Stomach (tissue), 9 donors: ENCODE data around the gene ERGIC3. TPM values are rescaled to one million over a fixed set of nuclear protein-coding genes. Genes with fewer than 3 reads are reported as not detected.

Source experiments
- DNase-seq, 2 donors: peaks; one replicate each; pipeline versions ENCODE4 v3.0.0 to v3.0.0-alpha.2; 2013 to 2019
- H3K27ac ChIP-seq, 5 donors: fragments of 200-600 bp in 4 of 5; sonication (generic) in 4 of 5; one replicate each; pipeline ENCODE4 v1.5.1; 2013 to 2019; ENCODE audit warnings: mild to moderate bottlenecking in 1 of 5, moderate library complexity in 1 of 5
- H3K27me3 ChIP-seq, 3 donors: fragments of 200-600 bp; sonication (generic); one replicate each; pipeline ENCODE4 v1.5.1; 2017 to 2019; ENCODE audit warnings: mixed run types in 1 of 3
- H3K36me3 ChIP-seq, 4 donors: fragments of 200-600 bp; sonication (generic); 1 replicate in 3 of 4; 2 replicates in 1 of 4; pipeline ENCODE4 v1.5.1; 2016 to 2019
- H3K4me1 ChIP-seq, 4 donors: fragments of 200-600 bp; sonication (generic); one replicate each; pipeline ENCODE4 v1.5.1; 2016 to 2019
- H3K4me3 ChIP-seq, 4 donors: fragments of 200-600 bp; sonication (generic) in 3 of 4; one replicate each; pipeline ENCODE4 v1.5.1; 2016 to 2019; ENCODE audit warnings: mild to moderate bottlenecking in 1 of 4
- H3K9me3 ChIP-seq, 4 donors: fragments of 200-600 bp; sonication (generic); one replicate each; pipeline ENCODE4 v1.5.1; 2016 to 2019
- CTCF ChIP-seq, 7 experiments: fragments of 450-650 bp in 4 of 7; fragments of 200-600 bp in 3 of 7; sonication (generic) in 3 of 7; IDR thresholded peaks; one replicate each; pipeline ENCODE4 v1.5.1; 2016 to 2019; ENCODE audit warnings: antibody characterized with exemption in 7 of 7, control low read depth in 2 of 7, mild to moderate bottlenecking in 1 of 7
- EP300 ChIP-seq: sonication (generic); formaldehyde crosslinking; IDR thresholded peaks from one replicate; pipeline ENCODE4 v1.6.1; 2017; ENCODE audit warnings: antibody characterized with exemption
- POLR2A ChIP-seq, 4 donors: fragments of 450-650 bp; IDR thresholded peaks; one replicate each; pipeline ENCODE4 v1.6.1; 2016; ENCODE audit warnings: antibody characterized with exemption in 4 of 4, control low read depth in 2 of 4, mild to moderate bottlenecking in 1 of 4, moderate library complexity in 1 of 4
- POLR2AphosphoS5 ChIP-seq, 3 donors: sonication (generic); formaldehyde crosslinking; IDR thresholded peaks; one replicate each; pipeline ENCODE4 v1.6.1; 2016; ENCODE audit warnings: antibody characterized with exemption in 3 of 3
- WGBS, 5 donors: extraction: QIAGEN DNeasy Blood & Tissue Kit in 3 of 5; methylation state at CpG; one replicate each; pipeline versions ENCODE4 v1.1.5 to v1.1.7; 2013 to 2018; 5-methylcytosine and 5-hydroxymethylcytosine counted together
- intact Hi-C: fragments of 100-400 bp; cut with DNase I; formaldehyde crosslinking; loops from one replicate; pipeline ENCODE4 v1.15.1; 2023; ENCODE audit warnings: low total_unique reads
- polyA plus RNA-seq, 3 donors: library from polyadenylated mRNA; stranded (reverse); fragments of 200-250 nt; gene quantifications; one replicate each; pipeline ENCODE4 v1.2.3, GENCODE V29; 2013
- total RNA-seq, 5 donors: library from RNA; depleted of rRNA; stranded (reverse); fragments of >200 nt; gene quantifications; one replicate each; pipeline versions ENCODE4 v1.1.0 to v1.2.3, GENCODE V29; 2014 to 2016
- donor health status: healthy with polysubstance abuse.
- donor health status: Bipolar disorder and iron deficiency.
- donor health status: healthy.

ERGIC3 gene
- total and polyA plus RNA-seq, 8 donors, result 32.1 to 302 (median 220) TPM

GRCh38 chr20:35592339-35592974, 50.6 kb downstream of the ERGIC3 start:
- Histone ChIP-seq H3K4me3 (no peak overlapping the region), H3K27me3 (no peaks in the 10 kb centered on the region), H3K27ac (no peak overlapping the region), H3K4me1 (no peaks in the 10 kb centered on the region), H3K9me3 (no peaks in the 10 kb centered on the region), H3K36me3 (peaks cover 0 to 5% (median 2%) of the 10 kb centered on the region in 4 donors)
- TF ChIP-seq CTCF (IDR thresholded peaks at IDR 0.05), result no peak
- TF ChIP-seq EP300, result no peak
- no peak for TF ChIP-seq POLR2AphosphoS5 (IDR thresholded peaks at IDR 0.05)
- no peak for TF ChIP-seq POLR2A (IDR thresholded peaks at IDR 0.05)
- DNase-seq, result no peak
- 5 to 38% (median 21%) methylated on average over 2 of the region's 2 CpGs for WGBS, 5 donors
- intact Hi-C loops, result no loop called here

GRCh38 chr20:35595456-35595855, 53.6 kb downstream of the ERGIC3 start:
- Histone ChIP-seq H3K36me3 (peaks cover 0 to 7% (median 2%) of the 10 kb centered on the region in 4 donors), H3K27ac (no peak overlapping the region), H3K4me3 (no peak overlapping the region), H3K4me1 (peaks cover 1 to 8% (median 2%) of the 10 kb centered on the region in 4 donors), H3K9me3 (no peaks in the 10 kb centered on the region), H3K27me3 (peaks cover 0 to 18% (median 3%) of the 10 kb centered on the region in 3 donors)
- TF ChIP-seq POLR2A (IDR thresholded peaks at IDR 0.05) (no peak), EP300 (no peak), CTCF (IDR thresholded peaks at IDR 0.05) (no peak), POLR2AphosphoS5 (IDR thresholded peaks at IDR 0.05) (no peak)
- WGBS, 5 donors, result 82 to 93% (median 87%) methylated on average over 17 of the region's 17 CpGs
- intact Hi-C loops, result no loop called here
- no peak for DNase-seq

- intact Hi-C loops, result no loop called here
- Histone ChIP-seq H3K36me3 (peaks cover 0 to 10% (median 2%) of the 10 kb centered on the region in 4 donors), H3K9me3 (no peaks in the 10 kb centered on the region), H3K27ac (no peak overlapping the region), H3K27me3 (peaks cover 0 to 22% (median 7%) of the 10 kb centered on the region in 3 donors), H3K4me3 (no peak overlapping the region), H3K4me1 (peaks cover 6 to 12% (median 7%) of the 10 kb centered on the region in 4 donors)
- TF ChIP-seq EP300 (no peak), CTCF (IDR thresholded peaks at IDR 0.05) (no peak), POLR2AphosphoS5 (IDR thresholded peaks at IDR 0.05) (no peak), POLR2A (IDR thresholded peaks at IDR 0.05) (no peak)
- 68 to 81% (median 76%) methylated on average over 7 of the region's 7 CpGs for WGBS, 5 donors
- DNase-seq, result no peak
These were observed 54.0 kb downstream of the ERGIC3 start for GRCh38 chr20:35595901-35596300.

GRCh38 chr20:35597186-35597585, 55.3 kb downstream of the ERGIC3 start:
- 87 to 94% (median 91%) methylated on average over 2 of the region's 2 CpGs for WGBS, 5 donors
- H3K4me1 ChIP-seq, result peaks cover 17 to 25% (median 20%) of the 10 kb centered on the region in 4 donors
- no peaks in the 10 kb centered on the region for H3K9me3 ChIP-seq
- no peak overlapping the region for H3K4me3 ChIP-seq
- TF ChIP-seq POLR2A (IDR thresholded peaks at IDR 0.05) (no peak), POLR2AphosphoS5 (IDR thresholded peaks at IDR 0.05) (no peak), EP300 (no peak), CTCF (IDR thresholded peaks at IDR 0.05) (no peak)
- peaks cover 0 to 35% (median 12%) of the 10 kb centered on the region in 3 donors for H3K27me3 ChIP-seq
- H3K27ac ChIP-seq, result no peak overlapping the region
- no peak for DNase-seq
- intact Hi-C loops, result no loop called here
- H3K36me3 ChIP-seq, result peaks cover 0 to 10% (median 0%) of the 10 kb centered on the region in 4 donors
